PC-9 (cell line): Measurements from ENCODE around the gene PSMC2. TPM values are rescaled to one million over a fixed set of nuclear protein-coding genes. Genes with fewer than 3 reads are reported as not detected.
"Not testable (repeated sequence)": the region's sequence is repeated elsewhere in the genome, so short reads cannot be mapped to it uniquely, and the experiment has no call there.

Source experiments
- BruUV-seq: library from RNA; stranded (reverse); fragments of 400-500 nt; replicated peaks from 2 replicates; lab custom pipeline; 2021; lab: Mats Ljungman, UMichigan
- CTCF ChIA-PET: fragments of 300-600 bp; sonication (Branson Sonifier 250); formaldehyde crosslinking; loops from one replicate; lab custom pipeline; 2022; ENCODE audit warnings: antibody characterized with exemption; lab: Charles Lee
- POLR2A ChIA-PET: fragments of 300-600 bp; sonication (Branson Sonifier 250); formaldehyde crosslinking; loops from one replicate; lab custom pipeline; 2022; ENCODE audit warnings: antibody characterized with exemption; ENCODE audit not compliant: unreplicated experiment; lab: Charles Lee
- DNase-seq, 2 experiments: peaks; one replicate each; pipeline versions ENCODE4 v3.0.0 to v3.0.0-alpha.2; 2015 to 2022; ENCODE audit warnings: mixed read lengths in 1 of 2
- H2AFZ ChIP-seq: fragments of 200-600 bp; sonication (generic); 2 replicates; pipeline ENCODE4 v1.8.1; 2017; ENCODE audit warnings: antibody characterized with exemption
- H3F3A ChIP-seq: fragments of 200-600 bp; sonication (generic); 2 replicates; pipeline ENCODE4 v1.8.1; 2017; ENCODE audit warnings: antibody characterized with exemption, mild to moderate bottlenecking, low read depth; ENCODE audit not compliant: insufficient read depth
- H3K27ac ChIP-seq: fragments of 200-600 bp; sonication (generic); 2 replicates; pipeline ENCODE4 v1.6.1; 2016; ENCODE audit warnings: mixed run types
- H3K27me3 ChIP-seq: fragments of 200-600 bp; sonication (generic); 2 replicates; pipeline ENCODE4 v1.6.1; 2016; ENCODE audit warnings: low read depth, mixed run types; ENCODE audit not compliant: insufficient read depth
- H3K36me3 ChIP-seq: fragments of 200-600 bp; sonication (generic); 2 replicates; pipeline ENCODE4 v1.6.1; 2016; ENCODE audit warnings: low read depth, mixed run types
- H3K4me1 ChIP-seq: fragments of 200-600 bp; sonication (generic); replicated peaks from 2 replicates; pipeline ENCODE4 v1.6.1; 2016; ENCODE audit warnings: mixed run types; ENCODE audit not compliant: insufficient read depth
- H3K4me2 ChIP-seq: fragments of 200-600 bp; sonication (generic); 2 replicates; pipeline ENCODE4 v1.6.1; 2017; ENCODE audit warnings: mixed run types
- H3K4me3 ChIP-seq: fragments of 200-600 bp; sonication (generic); 2 replicates; pipeline ENCODE4 v1.6.1; 2016; ENCODE audit warnings: mixed run types
- H3K79me2 ChIP-seq: fragments of 200-600 bp; sonication (generic); 2 replicates; pipeline ENCODE4 v1.6.1; 2017; ENCODE audit warnings: low read depth, mixed run types
- H3K9me2 ChIP-seq: fragments of 200-600 bp; sonication (generic); 2 replicates; pipeline ENCODE4 v1.8.1; 2017; ENCODE audit warnings: mild to moderate bottlenecking; ENCODE audit not compliant: insufficient read depth
- H3K9me3 ChIP-seq: fragments of 200-600 bp; sonication (generic); 2 replicates; pipeline ENCODE4 v1.8.1; 2016; ENCODE audit warnings: low read depth; ENCODE audit not compliant: insufficient read depth
- H4K20me1 ChIP-seq: fragments of 200-600 bp; sonication (generic); 2 replicates; pipeline ENCODE4 v1.8.1; 2017; ENCODE audit not compliant: insufficient read depth
- CTCF ChIP-seq: fragments of 200-600 bp; sonication (generic); conservative IDR thresholded peaks from 2 replicates; pipeline ENCODE4 v1.6.1; 2017; ENCODE audit warnings: mixed run types, antibody characterized with exemption, mild to moderate bottlenecking, moderate library complexity
- EZH2 ChIP-seq: fragments of 200-600 bp; sonication (generic); IDR thresholded peaks from 2 replicates; pipeline ENCODE4 v1.8.0; 2017; ENCODE audit warnings: antibody characterized with exemption, low read depth
- intact Hi-C: fragments of 100-400 bp; cut with micrococcal nuclease; formaldehyde crosslinking; loops from one replicate; pipeline ENCODE4 v1.10.0; 2022; ENCODE audit not compliant: unreplicated experiment
- total RNA-seq: library from RNA; stranded (reverse); gene quantifications from 2 replicates; pipeline ENCODE4 v1.2.3, GENCODE V29; 2021

The PSMC2 gene
- total RNA-seq, 1 experiment from 2014 or later = 196 TPM

GRCh38 chr7:103396471-103396870 is 49.0 kb downstream of the PSMC2 start:
- intact Hi-C loops = no loop called here
- CTCF ChIA-PET = no interaction called here
- H3K4me3 ChIP-seq = no peak overlapping the region
- no peaks in the 10 kb centered on the region for H4K20me1 ChIP-seq
- H3F3A ChIP-seq = no peaks in the 10 kb centered on the region
- H3K36me3 ChIP-seq = no peaks in the 10 kb centered on the region
- no peaks in the 10 kb centered on the region for H3K9me2 ChIP-seq
- H3K27me3 ChIP-seq = no peaks in the 10 kb centered on the region
- no peak for DNase-seq
- H3K79me2 ChIP-seq = no peaks in the 10 kb centered on the region
- H2AFZ ChIP-seq = no peak overlapping the region
- no peak overlapping the region for H3K27ac ChIP-seq
- no TSS peak for BruUV-seq
- H3K9me3 ChIP-seq = no peaks in the 10 kb centered on the region
- TF ChIP-seq CTCF = no peak
- no peak for TF ChIP-seq EZH2
- no peaks in the 10 kb centered on the region for H3K4me1 ChIP-seq
- POLR2A ChIA-PET = no interaction called here
- H3K4me2 ChIP-seq = no peak overlapping the region

GRCh38 chr7:103398483-103399127 is 51.2 kb downstream of the PSMC2 start:
- Histone ChIP-seq H3F3A (no peaks in the 10 kb centered on the region), H3K4me2 (no peak overlapping the region), H2AFZ (0 out of 2 replicates have a peak overlapping the region, but pooled peaks have one; percentile 17), H3K36me3 (no peaks in the 10 kb centered on the region), H3K4me1 (no peaks in the 10 kb centered on the region), H3K9me3 (no peaks in the 10 kb centered on the region), H4K20me1 (no peaks in the 10 kb centered on the region), H3K9me2 (no peaks in the 10 kb centered on the region), H3K79me2 (no peaks in the 10 kb centered on the region), H3K27me3 (no peaks in the 10 kb centered on the region; the same call in none of the 2 replicates), H3K27ac (no peak overlapping the region), H3K4me3 (no peak overlapping the region)
- ChIA-PET POLR2A (no interaction called here), CTCF (no interaction called here)
- no peak for DNase-seq
- TF ChIP-seq EZH2 (no peak), CTCF (no peak)
- no TSS peak for BruUV-seq
- intact Hi-C loops = no loop called here

GRCh38 chr7:103399687-103400086 is 52.2 kb downstream of the PSMC2 start:
- H3K4me1 ChIP-seq, H3K79me2 ChIP-seq, DNase-seq, intact Hi-C loops, H4K20me1 ChIP-seq, H3F3A ChIP-seq, H3K27ac ChIP-seq, H2AFZ ChIP-seq, CTCF ChIA-PET, H3K36me3 ChIP-seq, H3K4me3 ChIP-seq, H3K27me3 ChIP-seq, BruUV-seq, POLR2A ChIA-PET, H3K9me2 ChIP-seq, H3K4me2 ChIP-seq, H3K9me3 ChIP-seq: not testable (repeated sequence)

- peaks cover 18% of the 10 kb centered on the region for H3K27me3 ChIP-seq
- H3K79me2 ChIP-seq, BruUV-seq, H3K27ac ChIP-seq, H3K4me2 ChIP-seq, H3K9me3 ChIP-seq, H3F3A ChIP-seq, POLR2A ChIA-PET, CTCF ChIA-PET, H4K20me1 ChIP-seq, H3K4me3 ChIP-seq, DNase-seq, H2AFZ ChIP-seq, H3K36me3 ChIP-seq, H3K4me1 ChIP-seq, H3K9me2 ChIP-seq: not testable (repeated sequence)
- intact Hi-C loops = loop anchor here (5.0 kb wide), 1 partner anchor 329 kb away; the partner anchor contains the start of gene ARMC10
Observed at GRCh38 chr7:103405789-103406613, 58.6 kb downstream of the PSMC2 start.
